ENCODE results near the gene DIAPH3. TPM values are rescaled to one million over a fixed set of nuclear protein-coding genes. Genes with fewer than 3 reads are reported as not detected.

The DIAPH3 gene
- total and polyA plus RNA-seq, 2 of the 8 experiments (the other 6 are each of a cell fraction or from before 2014, with no cell fraction given), result 8.0 to 30.8 TPM

DNA sequence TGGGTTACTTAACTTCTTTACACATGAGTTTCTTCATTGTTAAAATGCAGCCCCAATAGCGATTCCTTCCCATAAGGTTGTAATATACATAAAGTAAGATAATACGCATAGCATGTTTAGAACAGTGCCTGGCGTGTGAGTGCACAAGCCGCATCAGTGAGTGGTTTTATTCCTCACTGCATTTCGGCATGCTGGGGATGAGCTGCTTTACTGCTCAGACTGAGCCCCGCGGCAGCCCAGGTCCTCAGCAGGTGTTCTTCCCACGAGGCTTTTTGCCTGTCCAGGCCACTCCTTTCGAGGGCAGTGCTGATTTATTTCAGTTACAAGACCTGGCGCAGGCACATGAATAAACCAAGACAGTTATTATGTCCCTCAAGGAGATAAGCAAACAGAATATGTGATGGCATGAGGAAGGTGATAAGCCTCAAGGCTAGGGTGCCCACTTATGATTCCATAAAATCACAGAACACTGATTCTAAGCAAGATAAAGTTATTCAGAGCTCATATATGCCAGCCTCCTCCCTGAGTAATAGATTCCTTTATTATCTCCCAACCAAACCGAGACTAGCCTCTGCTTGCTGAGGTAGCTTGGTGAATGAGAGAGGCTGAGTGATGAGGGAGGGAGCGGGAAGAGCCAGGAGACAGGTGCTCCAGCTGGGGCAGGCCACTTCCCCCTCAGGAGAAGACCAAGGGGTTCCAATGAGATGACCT, 505.5 kb downstream of the DIAPH3 start (continued):
- TF ChIP-seq RAD21 (IDR thresholded peaks at IDR 0.05 in 1 of 2, conservative IDR thresholded peaks at IDR 0.05 in 1 of 2; ENCODE audit: low read depth in 2 of 2, low read length in 2 of 2) (no peak), RNF2 (IDR thresholded peaks at IDR 0.05; ENCODE audit: borderline replicate concordance, low read depth, low read length, missing control alignments, poor library complexity, severe bottlenecking) (no peak), CBX5 (IDR thresholded peaks at IDR 0.05; ENCODE audit: low read depth, low read length) (no peak), KDM1A (IDR thresholded peaks at IDR 0.05; ENCODE audit: borderline replicate concordance, low read length) (no peak), SUZ12 (IDR thresholded peaks at IDR 0.05; ENCODE audit: low read length) (no peak)

All from H1 (cell line).